PC-3 (cell line): ENCODE results near the gene SLC46A1. TPM values are rescaled to one million over a fixed set of nuclear protein-coding genes. Genes with fewer than 3 reads are reported as not detected.

Experiments used
- ATAC-seq: fragments of 200-7000 bp; cut with Tn5 transposase; 2 replicates; pipeline ENCODE4 v1.9.1; 2020; ENCODE audit warnings: mild to moderate bottlenecking, moderate library complexity
- BruUV-seq: library from RNA; stranded (reverse); fragments of 400-500 nt; replicated peaks from 2 replicates; lab custom pipeline; 2021; lab: Mats Ljungman, UMichigan
- CTCF ChIA-PET: fragments of 300-600 bp; sonication (Branson Sonifier 250); formaldehyde crosslinking; loops from one replicate; lab custom pipeline; 2022; ENCODE audit warnings: antibody characterized with exemption; lab: Charles Lee
- POLR2A ChIA-PET: fragments of 300-600 bp; sonication (Branson Sonifier 250); formaldehyde crosslinking; loops from one replicate; lab custom pipeline; 2022; ENCODE audit warnings: antibody characterized with exemption; ENCODE audit not compliant: unreplicated experiment; lab: Charles Lee
- DNase-seq: peaks from one replicate; pipeline ENCODE4 v3.0.0-alpha.2; 2015
- H2AFZ ChIP-seq: fragments of 300-600 bp; sonication (generic); 2 replicates; pipeline ENCODE4 v1.6.0; 2016; ENCODE audit warnings: antibody characterized with exemption, low read length
- H3F3A ChIP-seq: fragments of 300-600 bp; sonication (generic); one replicate; pipeline ENCODE4 v1.6.0; 2017; ENCODE audit warnings: antibody characterized with exemption, low read length, control low read depth, mild to moderate bottlenecking; ENCODE audit not compliant: unreplicated experiment
- H3K27ac ChIP-seq: fragments of 300-600 bp; sonication (generic); 2 replicates; pipeline ENCODE4 v1.5.1; 2016; ENCODE audit warnings: mild to moderate bottlenecking, low read length
- H3K27me3 ChIP-seq: fragments of 300-600 bp; sonication (generic); 2 replicates; pipeline ENCODE4 v1.6.1; 2016; ENCODE audit warnings: low read length, mixed read lengths
- H3K36me3 ChIP-seq: fragments of 300-600 bp; sonication (generic); 2 replicates; pipeline ENCODE4 v1.6.1; 2016; ENCODE audit warnings: low read depth, mixed run types, low read length, mixed read lengths
- H3K4me1 ChIP-seq: fragments of 300-600 bp; sonication (generic); 2 replicates; pipeline ENCODE4 v1.5.1; 2016; ENCODE audit warnings: low read length; ENCODE audit not compliant: insufficient read depth
- H3K4me2 ChIP-seq: fragments of 300-600 bp; sonication (generic); 2 replicates; pipeline ENCODE4 v1.6.0; 2016; ENCODE audit warnings: low read length
- H3K4me3 ChIP-seq: fragments of 300-600 bp; sonication (generic); 2 replicates; pipeline ENCODE4 v1.5.1; 2016; ENCODE audit warnings: mild to moderate bottlenecking, low read length, mixed read lengths
- H3K79me2 ChIP-seq: fragments of 300-600 bp; sonication (generic); 2 replicates; pipeline ENCODE4 v1.6.1; 2017; ENCODE audit warnings: low read length, mixed read lengths
- H3K9ac ChIP-seq: fragments of 300-600 bp; sonication (generic); 2 replicates; pipeline ENCODE4 v1.6.0; 2016; ENCODE audit warnings: mild to moderate bottlenecking, low read length
- H3K9me2 ChIP-seq: fragments of 300-600 bp; sonication (generic); replicated peaks from 2 replicates; pipeline ENCODE4 v1.6.1; 2016; ENCODE audit warnings: mixed run types, low read length, mixed read lengths
- H3K9me3 ChIP-seq: fragments of 300-600 bp; sonication (generic); 2 replicates; pipeline ENCODE4 v1.6.1; 2016; ENCODE audit warnings: low read length, mixed read lengths
- H4K20me1 ChIP-seq: fragments of 300-600 bp; sonication (generic); 2 replicates; pipeline ENCODE4 v1.6.1; 2016; ENCODE audit warnings: low read length, mixed read lengths
- EZH2 ChIP-seq: fragments of 300-600 bp; sonication (generic); IDR thresholded peaks from one replicate; pipeline ENCODE4 v1.6.1; 2017; ENCODE audit warnings: antibody characterized with exemption, mild to moderate bottlenecking, low read length; ENCODE audit not compliant: unreplicated experiment
- EZH2phosphoT487 ChIP-seq: fragments of 300-600 bp; sonication (generic); IDR thresholded peaks from 2 replicates; pipeline ENCODE4 v1.6.1; 2018; ENCODE audit warnings: mild to moderate bottlenecking, antibody characterized with exemption, low read length, borderline replicate concordance
- intact Hi-C: fragments of 100-400 bp; cut with micrococcal nuclease; formaldehyde crosslinking; loops from 2 replicates; pipeline ENCODE4 v1.9.0; 2023
- total RNA-seq: library from RNA; depleted of rRNA; stranded (reverse); fragments of >200 nt; gene quantifications from 2 replicates; pipeline ENCODE4 v1.2.3, GENCODE V29; 2014
- TF ChIP-seq, protein P1 (sequence below): fragments of 300-600 bp; sonication (generic); conservative IDR thresholded peaks from 2 replicates; pipeline ENCODE4 v1.5.1; 2017; ENCODE audit warnings: antibody characterized with exemption, low read depth, mild to moderate bottlenecking, low read length

Gene SLC46A1
- total RNA-seq, 1 experiment from 2014 or later: 10.4 TPM

DNA sequence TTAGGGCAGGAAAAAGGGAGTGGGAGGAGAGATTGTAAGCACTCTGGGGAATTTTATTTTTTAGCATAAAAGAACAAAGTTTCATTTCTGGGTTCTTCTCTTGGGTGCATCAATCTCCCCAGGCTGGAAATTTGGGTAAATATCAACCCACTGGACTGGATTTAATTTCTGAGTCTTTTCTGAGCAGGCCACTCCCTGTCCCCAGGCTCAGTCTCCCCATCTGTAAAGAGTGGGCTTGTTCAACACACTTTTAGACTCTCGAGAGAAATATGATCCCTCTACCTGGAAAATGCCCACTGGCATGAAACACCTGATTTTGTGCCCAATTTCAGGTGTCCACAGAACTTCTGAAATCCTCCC, 35.3 kb downstream of the SLC46A1 start:
- H3K79me2 ChIP-seq: no peaks in the 10 kb centered on the region
- H2AFZ ChIP-seq: no peak overlapping the region
- no peak overlapping the region for H3K4me3 ChIP-seq
- H3K36me3 ChIP-seq: no peaks in the 10 kb centered on the region
- POLR2A ChIA-PET: no interaction called here
- H3K27me3 ChIP-seq: no peaks in the 10 kb centered on the region
- H3K4me2 ChIP-seq: no peak overlapping the region
- TF ChIP-seq EZH2 (no peak), EZH2phosphoT487 (no peak)
- TF ChIP-seq, protein P1, sequence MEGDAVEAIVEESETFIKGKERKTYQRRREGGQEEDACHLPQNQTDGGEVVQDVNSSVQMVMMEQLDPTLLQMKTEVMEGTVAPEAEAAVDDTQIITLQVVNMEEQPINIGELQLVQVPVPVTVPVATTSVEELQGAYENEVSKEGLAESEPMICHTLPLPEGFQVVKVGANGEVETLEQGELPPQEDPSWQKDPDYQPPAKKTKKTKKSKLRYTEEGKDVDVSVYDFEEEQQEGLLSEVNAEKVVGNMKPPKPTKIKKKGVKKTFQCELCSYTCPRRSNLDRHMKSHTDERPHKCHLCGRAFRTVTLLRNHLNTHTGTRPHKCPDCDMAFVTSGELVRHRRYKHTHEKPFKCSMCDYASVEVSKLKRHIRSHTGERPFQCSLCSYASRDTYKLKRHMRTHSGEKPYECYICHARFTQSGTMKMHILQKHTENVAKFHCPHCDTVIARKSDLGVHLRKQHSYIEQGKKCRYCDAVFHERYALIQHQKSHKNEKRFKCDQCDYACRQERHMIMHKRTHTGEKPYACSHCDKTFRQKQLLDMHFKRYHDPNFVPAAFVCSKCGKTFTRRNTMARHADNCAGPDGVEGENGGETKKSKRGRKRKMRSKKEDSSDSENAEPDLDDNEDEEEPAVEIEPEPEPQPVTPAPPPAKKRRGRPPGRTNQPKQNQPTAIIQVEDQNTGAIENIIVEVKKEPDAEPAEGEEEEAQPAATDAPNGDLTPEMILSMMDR: no peak
- no peak overlapping the region for H3K27ac ChIP-seq
- no peaks in the 10 kb centered on the region for H3K9me3 ChIP-seq
- ATAC-seq: no peak
- no peaks in the 10 kb centered on the region for H3K9me2 ChIP-seq
- CTCF ChIA-PET: no interaction called here
- BruUV-seq: no TSS peak
- DNase-seq: no peak
- no peak overlapping the region for H3K9ac ChIP-seq
- H3K4me1 ChIP-seq: no peaks in the 10 kb centered on the region
- no peaks in the 10 kb centered on the region for H4K20me1 ChIP-seq
- intact Hi-C loops: no loop called here
- no peaks in the 10 kb centered on the region for H3F3A ChIP-seq

DNA sequence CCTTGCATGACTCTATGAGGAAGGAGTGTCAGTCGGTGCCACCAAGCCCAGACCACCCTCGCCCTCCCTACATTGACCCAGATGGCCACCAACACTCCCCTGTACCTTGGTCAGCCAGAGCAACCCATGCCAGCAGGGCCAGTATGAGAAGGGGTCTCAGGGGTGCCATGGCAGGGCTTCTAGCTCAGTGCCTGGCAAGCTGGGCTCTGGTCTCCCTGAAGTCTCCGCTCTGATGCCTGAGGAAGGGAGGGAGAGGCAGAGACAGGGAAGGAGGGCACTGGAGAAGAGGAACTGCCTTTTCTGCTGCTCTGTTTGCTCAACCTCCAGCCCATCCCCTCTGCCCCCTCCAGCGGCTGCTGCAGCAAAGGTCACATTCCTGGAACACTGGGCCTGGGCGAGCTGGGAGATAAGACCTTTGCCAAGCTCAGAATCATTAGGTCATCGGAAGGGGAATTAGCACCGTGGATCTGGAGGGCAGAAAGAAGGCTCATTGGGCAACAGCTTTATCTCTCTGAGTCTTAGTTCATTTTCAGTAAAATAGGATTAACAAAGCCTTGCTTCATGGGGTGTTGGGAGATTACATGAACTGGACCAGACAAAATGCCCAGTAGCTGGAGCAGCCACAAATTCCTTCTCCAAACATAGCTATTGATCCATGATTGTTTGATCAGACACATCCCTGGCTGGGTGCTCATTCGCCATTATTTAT, 35.8 kb downstream of the SLC46A1 start, which contains the start of gene VTN:
Gene VTN (minus strand): TSS at position 273 of the 709 bp plus-strand sequence. CDS start 104 bp downstream, at position 169.
- ATAC-seq: no peak; the same call in 1 of the 2 replicates
- H3K27me3 ChIP-seq: no peaks in the 10 kb centered on the region
- POLR2A ChIA-PET: interaction anchor here (0.6 kb wide), 1 partner anchor 46 kb away, joined by 3 read pairs; no protein-coding TSS in a partner anchor
- H3F3A ChIP-seq: no peaks in the 10 kb centered on the region
- intact Hi-C loops: no loop called here
- H3K36me3 ChIP-seq: no peaks in the 10 kb centered on the region
- no peak within 1 kb of the TSS for H3K4me2 ChIP-seq
- H2AFZ ChIP-seq: no peak within 1 kb of the TSS
- H3K4me1 ChIP-seq: no peaks in the 10 kb centered on the region
- H3K9ac ChIP-seq: no peak within 1 kb of the TSS
- no peak for TF ChIP-seq EZH2phosphoT487
- TF ChIP-seq, protein P1: no peak
- no peak for TF ChIP-seq EZH2
- CTCF ChIA-PET: interaction anchor here (0.6 kb wide), 1 partner anchor 25 kb away, joined by 3 read pairs; no protein-coding TSS in a partner anchor
- H4K20me1 ChIP-seq: no peaks in the 10 kb centered on the region
- DNase-seq: no peak
- no TSS peak for BruUV-seq
- no peak within 1 kb of the TSS for H3K27ac ChIP-seq
- H3K4me3 ChIP-seq: no peak within 1 kb of the TSS
- H3K9me2 ChIP-seq: no peaks in the 10 kb centered on the region
- no peaks in the 10 kb centered on the region for H3K9me3 ChIP-seq
- no peaks in the 10 kb centered on the region for H3K79me2 ChIP-seq

DNA sequence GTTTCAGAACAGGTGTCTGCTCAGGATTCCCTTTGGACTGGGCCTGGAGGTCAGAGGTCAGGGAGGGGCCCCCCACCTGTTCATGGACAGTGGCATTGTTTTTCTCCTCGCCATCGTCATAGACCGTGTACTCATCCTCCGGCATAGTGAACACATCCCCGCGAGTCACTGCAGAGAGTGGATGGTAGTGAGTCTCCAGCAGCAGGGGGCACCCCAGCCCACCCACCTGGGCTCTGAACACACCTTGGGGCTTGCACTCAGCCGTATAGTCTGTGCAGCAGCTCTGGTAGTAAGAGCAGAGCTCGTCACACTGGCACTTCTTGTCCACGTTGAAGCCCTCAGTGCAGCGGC, 36.4 kb downstream of the SLC46A1 start:
- TF ChIP-seq, protein P1: no peak
- TF ChIP-seq EZH2: no peak
- TF ChIP-seq EZH2phosphoT487: no peak
- H3K9me3 ChIP-seq: no peaks in the 10 kb centered on the region
- CTCF ChIA-PET: interaction anchor here (0.6 kb wide), 1 partner anchor 25 kb away, joined by 3 read pairs; no protein-coding TSS in a partner anchor
- H3K36me3 ChIP-seq: no peaks in the 10 kb centered on the region
- H3K4me3 ChIP-seq: no peak overlapping the region
- POLR2A ChIA-PET: interaction anchor here (0.6 kb wide), 1 partner anchor 46 kb away, joined by 3 read pairs; no protein-coding TSS in a partner anchor
- no peaks in the 10 kb centered on the region for H3K79me2 ChIP-seq
- no peaks in the 10 kb centered on the region for H3K27me3 ChIP-seq
- H3K4me2 ChIP-seq: no peak overlapping the region
- intact Hi-C loops: no loop called here
- ATAC-seq: no peak
- no peak overlapping the region for H3K27ac ChIP-seq
- no peak for DNase-seq
- H3F3A ChIP-seq: no peaks in the 10 kb centered on the region
- BruUV-seq: no TSS peak
- no peaks in the 10 kb centered on the region for H3K9me2 ChIP-seq
- no peak overlapping the region for H2AFZ ChIP-seq
- H3K4me1 ChIP-seq: no peaks in the 10 kb centered on the region
- H4K20me1 ChIP-seq: no peaks in the 10 kb centered on the region
- no peak overlapping the region for H3K9ac ChIP-seq
